PC-3 (cell line): ENCODE results near the gene SKAP1. TPM values are rescaled to one million over a fixed set of nuclear protein-coding genes. Genes with fewer than 3 reads are reported as not detected.

Source experiments
- ATAC-seq: fragments of 200-7000 bp; cut with Tn5 transposase; 2 replicates; pipeline ENCODE4 v1.9.1; 2020; ENCODE audit warnings: mild to moderate bottlenecking, moderate library complexity
- BruUV-seq: library from RNA; stranded (reverse); fragments of 400-500 nt; replicated peaks from 2 replicates; lab custom pipeline; 2021; lab: Mats Ljungman, UMichigan
- CTCF ChIA-PET: fragments of 300-600 bp; sonication (Branson Sonifier 250); formaldehyde crosslinking; loops from one replicate; lab custom pipeline; 2022; ENCODE audit warnings: antibody characterized with exemption; lab: Charles Lee
- POLR2A ChIA-PET: fragments of 300-600 bp; sonication (Branson Sonifier 250); formaldehyde crosslinking; loops from one replicate; lab custom pipeline; 2022; ENCODE audit warnings: antibody characterized with exemption; ENCODE audit not compliant: unreplicated experiment; lab: Charles Lee
- DNase-seq: peaks from one replicate; pipeline ENCODE4 v3.0.0-alpha.2; 2015
- H2AFZ ChIP-seq: fragments of 300-600 bp; sonication (generic); 2 replicates; pipeline ENCODE4 v1.6.0; 2016; ENCODE audit warnings: antibody characterized with exemption, low read length
- H3F3A ChIP-seq: fragments of 300-600 bp; sonication (generic); one replicate; pipeline ENCODE4 v1.6.0; 2017; ENCODE audit warnings: antibody characterized with exemption, low read length, control low read depth, mild to moderate bottlenecking; ENCODE audit not compliant: unreplicated experiment
- H3K27ac ChIP-seq: fragments of 300-600 bp; sonication (generic); 2 replicates; pipeline ENCODE4 v1.5.1; 2016; ENCODE audit warnings: mild to moderate bottlenecking, low read length
- H3K27me3 ChIP-seq: fragments of 300-600 bp; sonication (generic); 2 replicates; pipeline ENCODE4 v1.6.1; 2016; ENCODE audit warnings: low read length, mixed read lengths
- H3K36me3 ChIP-seq: fragments of 300-600 bp; sonication (generic); 2 replicates; pipeline ENCODE4 v1.6.1; 2016; ENCODE audit warnings: low read depth, mixed run types, low read length, mixed read lengths
- H3K4me1 ChIP-seq: fragments of 300-600 bp; sonication (generic); 2 replicates; pipeline ENCODE4 v1.5.1; 2016; ENCODE audit warnings: low read length; ENCODE audit not compliant: insufficient read depth
- H3K4me2 ChIP-seq: fragments of 300-600 bp; sonication (generic); 2 replicates; pipeline ENCODE4 v1.6.0; 2016; ENCODE audit warnings: low read length
- H3K4me3 ChIP-seq: fragments of 300-600 bp; sonication (generic); 2 replicates; pipeline ENCODE4 v1.5.1; 2016; ENCODE audit warnings: mild to moderate bottlenecking, low read length, mixed read lengths
- H3K79me2 ChIP-seq: fragments of 300-600 bp; sonication (generic); 2 replicates; pipeline ENCODE4 v1.6.1; 2017; ENCODE audit warnings: low read length, mixed read lengths
- H3K9ac ChIP-seq: fragments of 300-600 bp; sonication (generic); 2 replicates; pipeline ENCODE4 v1.6.0; 2016; ENCODE audit warnings: mild to moderate bottlenecking, low read length
- H3K9me2 ChIP-seq: fragments of 300-600 bp; sonication (generic); replicated peaks from 2 replicates; pipeline ENCODE4 v1.6.1; 2016; ENCODE audit warnings: mixed run types, low read length, mixed read lengths
- H3K9me3 ChIP-seq: fragments of 300-600 bp; sonication (generic); 2 replicates; pipeline ENCODE4 v1.6.1; 2016; ENCODE audit warnings: low read length, mixed read lengths
- H4K20me1 ChIP-seq: fragments of 300-600 bp; sonication (generic); 2 replicates; pipeline ENCODE4 v1.6.1; 2016; ENCODE audit warnings: low read length, mixed read lengths
- CTCF ChIP-seq: fragments of 300-600 bp; sonication (generic); conservative IDR thresholded peaks from 2 replicates; pipeline ENCODE4 v1.5.1; 2017; ENCODE audit warnings: antibody characterized with exemption, low read depth, mild to moderate bottlenecking, low read length
- EZH2 ChIP-seq: fragments of 300-600 bp; sonication (generic); IDR thresholded peaks from one replicate; pipeline ENCODE4 v1.6.1; 2017; ENCODE audit warnings: antibody characterized with exemption, mild to moderate bottlenecking, low read length; ENCODE audit not compliant: unreplicated experiment
- EZH2phosphoT487 ChIP-seq: fragments of 300-600 bp; sonication (generic); IDR thresholded peaks from 2 replicates; pipeline ENCODE4 v1.6.1; 2018; ENCODE audit warnings: mild to moderate bottlenecking, antibody characterized with exemption, low read length, borderline replicate concordance
- intact Hi-C: fragments of 100-400 bp; cut with micrococcal nuclease; formaldehyde crosslinking; loops from 2 replicates; pipeline ENCODE4 v1.9.0; 2023
- total RNA-seq: library from RNA; depleted of rRNA; stranded (reverse); fragments of >200 nt; gene quantifications from 2 replicates; pipeline ENCODE4 v1.2.3, GENCODE V29; 2014

Gene SKAP1
- total RNA-seq, 1 experiment from 2014 or later, result not detected

- ATAC-seq (peak; percentile 79), DNase-seq (peak; percentile 65)
- CTCF ChIA-PET, result interaction anchor here (0.5 kb wide), 1 partner anchor 315 kb away, joined by 3 read pairs; no protein-coding TSS in a partner anchor
- Histone ChIP-seq H3K9me3 (no peaks in the 10 kb centered on the region), H3K27me3 (0 out of 2 replicates have a peak, but pooled peaks cover 1% of the 10 kb centered on the region), H3F3A (no peaks in the 10 kb centered on the region), H3K9me2 (no peaks in the 10 kb centered on the region), H3K36me3 (no peaks in the 10 kb centered on the region), H3K9ac (no peak overlapping the region), H4K20me1 (no peaks in the 10 kb centered on the region), H3K4me2 (peak overlapping the region; percentile 2), H3K79me2 (no peaks in the 10 kb centered on the region), H2AFZ (no peak overlapping the region), H3K4me1 (peaks cover 11% of the 10 kb centered on the region), H3K4me3 (no peak overlapping the region), H3K27ac (no peak overlapping the region)
- TF ChIP-seq CTCF (no peak), EZH2phosphoT487 (no peak), EZH2 (no peak)
- intact Hi-C loops, result no loop called here
- POLR2A ChIA-PET, result no interaction called here
- no TSS peak for BruUV-seq
Observed at GRCh38 chr17:48179071-48179945, 250.7 kb downstream of the SKAP1 start.

GRCh38 chr17:48178317-48178716 lies 251.7 kb downstream of the SKAP1 start:
- intact Hi-C loops, result no loop called here
- no peak overlapping the region for H3K9ac ChIP-seq
- no peak overlapping the region for H3K4me3 ChIP-seq
- no peaks in the 10 kb centered on the region for H3K79me2 ChIP-seq
- H3F3A ChIP-seq, result no peaks in the 10 kb centered on the region
- TF ChIP-seq CTCF (no peak), EZH2 (no peak), EZH2phosphoT487 (no peak)
- H3K4me1 ChIP-seq, result peaks cover 11% of the 10 kb centered on the region
- H3K4me2 ChIP-seq, result no peak overlapping the region
- H2AFZ ChIP-seq, result no peak overlapping the region
- DNase-seq (no peak), ATAC-seq (no peak)
- no peaks in the 10 kb centered on the region for H3K9me2 ChIP-seq
- H4K20me1 ChIP-seq, result no peaks in the 10 kb centered on the region
- H3K27ac ChIP-seq, result no peak overlapping the region
- CTCF ChIA-PET, result no interaction called here
- POLR2A ChIA-PET, result no interaction called here
- no peaks in the 10 kb centered on the region for H3K27me3 ChIP-seq
- no peaks in the 10 kb centered on the region for H3K9me3 ChIP-seq
- BruUV-seq, result no TSS peak
- no peaks in the 10 kb centered on the region for H3K36me3 ChIP-seq

- intact Hi-C loops, result no loop called here
- Histone ChIP-seq H3K36me3 (no peaks in the 10 kb centered on the region), H3K4me1 (peaks cover 11% of the 10 kb centered on the region), H3K9me2 (no peaks in the 10 kb centered on the region), H2AFZ (no peak overlapping the region), H3K9me3 (no peaks in the 10 kb centered on the region), H3K4me2 (no peak overlapping the region), H3K27ac (no peak overlapping the region), H3K4me3 (no peak overlapping the region), H4K20me1 (no peaks in the 10 kb centered on the region), H3K9ac (no peak overlapping the region), H3K27me3 (no peaks in the 10 kb centered on the region), H3K79me2 (no peaks in the 10 kb centered on the region), H3F3A (no peaks in the 10 kb centered on the region)
- ATAC-seq (no peak), DNase-seq (peak; percentile 51)
- ChIA-PET CTCF (no interaction called here), POLR2A (no interaction called here)
- no peak for TF ChIP-seq CTCF
- no peak for TF ChIP-seq EZH2
- TF ChIP-seq EZH2phosphoT487, result no peak
- BruUV-seq, result no TSS peak
Observed at GRCh38 chr17:48177816-48178215, 252.2 kb downstream of the SKAP1 start.
